DMS114 treated with DMSO at 0.1 percent for 48 hours (cell line): Measurements from ENCODE around the gene LGALS3BP.
A peak's percentile ranks its signal among the peaks of the same experiment; 100 is the strongest.

Source experiments
- DNase-seq: peaks from one replicate; lab custom pipeline; 2025; ENCODE audit not compliant: unreplicated experiment; lab: John Stamatoyannopoulos, UW

Gene LGALS3BP

GRCh38 chr17:79014158-79014758 lies 34.5 kb upstream of the LGALS3BP start:
- DNase-seq = no peak

- no peak for DNase-seq
These were observed 32.9 kb upstream of the LGALS3BP start for GRCh38 chr17:79012563-79013134.

GRCh38 chr17:79011451-79012147 lies 31.9 kb upstream of the LGALS3BP start:
- no peak for DNase-seq

- no peak for DNase-seq
These were observed 30.6 kb upstream of the LGALS3BP start for GRCh38 chr17:79010304-79010646.

- peak; percentile 71 for DNase-seq
These were observed 29.9 kb upstream of the LGALS3BP start, which contains the start of gene CANT1 for GRCh38 chr17:79009397-79010303. Gene CANT1, minus strand, starts transcription at chr17:79009764. Its CDS starts 12,142 bp downstream, at chr17:78997622.

GRCh38 chr17:79008666-79009387 lies 29.1 kb upstream of the LGALS3BP start:
- DNase-seq = no peak

GRCh38 chr17:79007504-79008381 lies 28.0 kb upstream of the LGALS3BP start:
- DNase-seq = no peak

- no peak for DNase-seq
These were observed 27.2 kb upstream of the LGALS3BP start for GRCh38 chr17:79006794-79007503.

- no peak for DNase-seq
These were observed 26.3 kb upstream of the LGALS3BP start for GRCh38 chr17:79006046-79006445.

GRCh38 chr17:79005063-79005861 lies 25.5 kb upstream of the LGALS3BP start:
- DNase-seq = no peak

- DNase-seq = no peak
These were observed 24.1 kb upstream of the LGALS3BP start for GRCh38 chr17:79003661-79004411.

GRCh38 chr17:79002796-79003593 lies 23.3 kb upstream of the LGALS3BP start:
- no peak for DNase-seq

- no peak for DNase-seq
These were observed 22.6 kb upstream of the LGALS3BP start for GRCh38 chr17:79002291-79002690.

- no peak for DNase-seq
These were observed 21.7 kb upstream of the LGALS3BP start for GRCh38 chr17:79001190-79002020.

- DNase-seq = no peak
These were observed 20.9 kb upstream of the LGALS3BP start for GRCh38 chr17:79000396-79001189.
